IMR-90 (cell line): ENCODE data around the gene UBL5. TPM values are rescaled to one million over a fixed set of nuclear protein-coding genes. Genes with fewer than 3 reads are reported as not detected.

ENCODE experiments used
- ATAC-seq: fragments of 200-7000 bp; cut with Tn5 transposase; 2 replicates; pipeline ENCODE4 v1.9.1; 2020; ENCODE audit warnings: low read depth, mild to moderate bottlenecking, moderate library complexity
- BruUV-seq: library from RNA; stranded (reverse); fragments of 400-500 nt; replicated peaks from 2 replicates; lab custom pipeline; 2021; lab: Mats Ljungman, UMichigan
- CTCF ChIA-PET: fragments of 300-600 bp; formaldehyde crosslinking; extraction: SDS; loops from one replicate; lab custom pipeline; 2021; ENCODE audit warnings: antibody characterized with exemption; lab: Yijun Ruan, JAX
- POLR2A ChIA-PET: fragments of 300-600 bp; sonication (Branson Sonifier 250); formaldehyde crosslinking; loops from one replicate; lab custom pipeline; 2022; ENCODE audit warnings: antibody characterized with exemption; ENCODE audit not compliant: unreplicated experiment; lab: Charles Lee
- DNase-seq: peaks from one replicate; pipeline ENCODE4 v3.0.0; 2013
- H2AFZ ChIP-seq: replicated peaks from 2 replicates; pipeline ENCODE3; 2013; ENCODE audit warnings: low read length, mild to moderate bottlenecking; ENCODE audit not compliant: poor library complexity
- H2AK5ac ChIP-seq: 2 replicates; pipeline ENCODE4 v1.6.1; 2013; ENCODE audit warnings: low read depth, low read length, inconsistent platforms
- H2AK9ac ChIP-seq: replicated peaks from 2 replicates; pipeline ENCODE3; 2013; ENCODE audit warnings: mild to moderate bottlenecking, low read depth, low read length, moderate library complexity; ENCODE audit not compliant: poor library complexity
- H2BK120ac ChIP-seq: 2 replicates; pipeline ENCODE4 v1.6.1; 2013; ENCODE audit warnings: low read depth, low read length, inconsistent platforms
- H2BK15ac ChIP-seq: 3 replicates; pipeline ENCODE4 v1.6.1; 2013; ENCODE audit warnings: low read depth, low read length, inconsistent platforms
- H2BK20ac ChIP-seq: 2 replicates; pipeline ENCODE4 v1.6.1; 2013; ENCODE audit warnings: low read depth, mild to moderate bottlenecking, inconsistent platforms, low read length, moderate library complexity
- H2BK5ac ChIP-seq: 2 replicates; pipeline ENCODE4 v1.6.1; 2013; ENCODE audit warnings: mild to moderate bottlenecking, low read depth, low read length, inconsistent platforms; ENCODE audit not compliant: poor library complexity, severe bottlenecking
- H3K14ac ChIP-seq: replicated peaks from 2 replicates; pipeline ENCODE4 v1.6.1; 2013; ENCODE audit warnings: low read depth, low read length, inconsistent platforms
- H3K18ac ChIP-seq: 2 replicates; pipeline ENCODE4 v1.6.1; 2013; ENCODE audit warnings: low read depth, low read length, control low read depth
- H3K23ac ChIP-seq: 2 replicates; pipeline ENCODE4 v1.6.1; 2013; ENCODE audit warnings: low read depth, low read length, inconsistent platforms
- H3K27ac ChIP-seq: 2 replicates; pipeline ENCODE4 v1.5.1; 2013; ENCODE audit warnings: mild to moderate bottlenecking, control low read depth, low read length; ENCODE audit not compliant: insufficient read depth
- H3K27me3 ChIP-seq: 2 replicates; pipeline ENCODE4 v1.6.1; 2013; ENCODE audit warnings: low read length; ENCODE audit not compliant: control insufficient read depth, insufficient read depth
- H3K36me3 ChIP-seq: 2 replicates; pipeline ENCODE4 v1.6.1; 2013; ENCODE audit warnings: low read length, mixed read lengths; ENCODE audit not compliant: control insufficient read depth, insufficient read depth
- H3K4ac ChIP-seq: 2 replicates; pipeline ENCODE4 v1.6.1; 2013; ENCODE audit warnings: low read depth, low read length, inconsistent platforms
- H3K4me1 ChIP-seq: 2 replicates; pipeline ENCODE4 v1.6.1; 2013; ENCODE audit warnings: low read length, mixed read lengths; ENCODE audit not compliant: control insufficient read depth, insufficient read depth
- H3K4me2 ChIP-seq: 2 replicates; pipeline ENCODE4 v1.6.1; 2013; ENCODE audit warnings: low read depth, mild to moderate bottlenecking, control low read depth, low read length, moderate library complexity
- H3K4me3 ChIP-seq: 2 replicates; pipeline ENCODE4 v1.5.1; 2013; ENCODE audit warnings: low read depth, mild to moderate bottlenecking, control low read depth, low read length, moderate library complexity; ENCODE audit not compliant: insufficient read depth
- H3K56ac ChIP-seq: 2 replicates; pipeline ENCODE4 v1.6.1; 2013; ENCODE audit warnings: low read length, inconsistent platforms; ENCODE audit not compliant: insufficient read depth; ENCODE audit errors: extremely low read depth
- H3K79me1 ChIP-seq, 2 experiments: 2 replicates each; pipeline ENCODE4 v1.6.1; 2013; ENCODE audit warnings: low read length in 2 of 2, inconsistent platforms in 1 of 2, low read depth in 1 of 2
- H3K9ac ChIP-seq: 2 replicates; pipeline ENCODE4 v1.6.1; 2013; ENCODE audit warnings: low read depth, low read length, control low read depth
- H3K9me1 ChIP-seq: 2 replicates; pipeline ENCODE4 v1.6.1; 2013; ENCODE audit warnings: low read length, inconsistent platforms; ENCODE audit not compliant: insufficient read depth
- H3K9me3 ChIP-seq: 2 replicates; pipeline ENCODE4 v1.6.1; 2013; ENCODE audit warnings: low read length; ENCODE audit not compliant: control insufficient read depth, insufficient read depth
- H4K20me1 ChIP-seq: 2 replicates; pipeline ENCODE4 v1.6.1; 2013; ENCODE audit warnings: low read length, inconsistent platforms; ENCODE audit not compliant: insufficient read depth
- H4K5ac ChIP-seq: 2 replicates; pipeline ENCODE4 v1.6.1; 2013; ENCODE audit warnings: mild to moderate bottlenecking, low read depth, low read length, control low read depth
- H4K8ac ChIP-seq, 2 experiments: 2 replicates each; pipeline ENCODE4 v1.6.1; 2013; ENCODE audit warnings: low read depth in 2 of 2, low read length in 2 of 2, control low read depth in 1 of 2, inconsistent platforms in 1 of 2
- H4K91ac ChIP-seq: 2 replicates; pipeline ENCODE4 v1.6.1; 2013; ENCODE audit warnings: low read depth, low read length, inconsistent platforms; ENCODE audit not compliant: insufficient read depth
- CEBPB ChIP-seq: IDR thresholded peaks from 2 replicates; pipeline ENCODE4 v1.6.1; 2012; ENCODE audit warnings: low read depth, low read length, improper control_type of control experiment
- CHD1 ChIP-seq: IDR thresholded peaks from 2 replicates; pipeline ENCODE4 v1.6.1; 2012; ENCODE audit warnings: low read depth, low read length, improper control_type of control experiment
- CTCF ChIP-seq: conservative IDR thresholded peaks from 2 replicates; pipeline ENCODE4 v1.5.1; 2012; ENCODE audit warnings: mild to moderate bottlenecking, low read depth, low read length, improper control_type of control experiment
- FOS ChIP-seq: fragments of 150-350 bp; IDR thresholded peaks from 2 replicates; pipeline ENCODE4 v1.6.1; 2016; ENCODE audit warnings: low read depth, low read length
- MAFK ChIP-seq: IDR thresholded peaks from 2 replicates; pipeline ENCODE4 v1.6.1; 2012; ENCODE audit warnings: low read depth, low read length, improper control_type of control experiment
- MAZ ChIP-seq: IDR thresholded peaks from 2 replicates; pipeline ENCODE4 v1.6.1; 2012; ENCODE audit warnings: low read depth, mild to moderate bottlenecking, low read length, improper control_type of control experiment, moderate library complexity, borderline replicate concordance
- MXI1 ChIP-seq: IDR thresholded peaks from 2 replicates; pipeline ENCODE4 v1.6.1; 2012; ENCODE audit warnings: low read depth, mild to moderate bottlenecking, low read length, moderate library complexity, borderline replicate concordance
- POLR2A ChIP-seq: IDR thresholded peaks from 2 replicates; pipeline ENCODE4 v1.6.1; 2012; ENCODE audit warnings: mild to moderate bottlenecking, low read depth, low read length
- RAD21 ChIP-seq: IDR thresholded peaks from 2 replicates; pipeline ENCODE4 v1.6.1; 2012; ENCODE audit warnings: low read length, improper control_type of control experiment
- RCOR1 ChIP-seq: IDR thresholded peaks from 2 replicates; pipeline ENCODE4 v1.6.1; 2012; ENCODE audit warnings: mild to moderate bottlenecking, low read length, improper control_type of control experiment; ENCODE audit not compliant: insufficient replicate concordance
- RFX5 ChIP-seq: IDR thresholded peaks from 2 replicates; pipeline ENCODE4 v1.8.0; 2012; ENCODE audit warnings: low read depth, mild to moderate bottlenecking, low read length, moderate library complexity
- SMC3 ChIP-seq: fragments of 150-350 bp; IDR thresholded peaks from 2 replicates; pipeline ENCODE4 v1.6.1; 2016; ENCODE audit warnings: low read depth, mild to moderate bottlenecking, antibody characterized with exemption, low read length, moderate library complexity
- WGBS, 2 experiments: methylation state at CpG; one replicate each; pipeline versions ENCODE4 v1.1.5 to v1.1.7; 2013; ENCODE audit warnings: missing lambda C conversion rate in 2 of 2; ENCODE audit not compliant: insufficient read length in 1 of 2; ENCODE audit errors: extremely low coverage in 2 of 2; 5-methylcytosine and 5-hydroxymethylcytosine counted together
- dilution Hi-C: fragments of 300-500 bp; cut with HindIII; formaldehyde crosslinking; loops from one replicate; pipeline ENCODE4 v1.14.3; 2018; ENCODE audit warnings: low sequenced_read_pairs; ENCODE audit not compliant: unreplicated experiment
- in situ Hi-C: fragments of 300-500 bp; cut with MboI; formaldehyde crosslinking; loops from 3 replicates; pipeline ENCODE4 v1.14.3; 2019; ENCODE audit warnings: low sequenced_read_pairs, inconsistent platforms, mixed read lengths
- intact Hi-C: fragments of 100-400 bp; cut with micrococcal nuclease; formaldehyde crosslinking; loops from 2 replicates; pipeline ENCODE4 v1.10.0; 2022
- polyA plus RNA-seq, 3 experiments: library from polyadenylated mRNA; depleted of rRNA; stranded (reverse); fragments of >200 nt; gene quantifications; 2 replicates each; pipeline ENCODE4 v1.2.3, GENCODE V29; 2012; ENCODE audit warnings: low replicate concordance in 1 of 3
- total RNA-seq: library from RNA; depleted of rRNA; stranded (reverse); fragments of >200 nt; gene quantifications from 2 replicates; pipeline ENCODE4 v1.2.3, GENCODE V29; 2012
- TF ChIP-seq, protein P1 (sequence below): fragments of 150-350 bp; IDR thresholded peaks from 2 replicates; pipeline ENCODE4 v1.6.1; 2016; ENCODE audit warnings: low read depth, mild to moderate bottlenecking, low read length, moderate library complexity, borderline replicate concordance

UBL5 gene
- total and polyA plus RNA-seq, 2 of the 4 experiments (the other 2 are of a cell fraction), result 434 to 1,091 TPM

DNA sequence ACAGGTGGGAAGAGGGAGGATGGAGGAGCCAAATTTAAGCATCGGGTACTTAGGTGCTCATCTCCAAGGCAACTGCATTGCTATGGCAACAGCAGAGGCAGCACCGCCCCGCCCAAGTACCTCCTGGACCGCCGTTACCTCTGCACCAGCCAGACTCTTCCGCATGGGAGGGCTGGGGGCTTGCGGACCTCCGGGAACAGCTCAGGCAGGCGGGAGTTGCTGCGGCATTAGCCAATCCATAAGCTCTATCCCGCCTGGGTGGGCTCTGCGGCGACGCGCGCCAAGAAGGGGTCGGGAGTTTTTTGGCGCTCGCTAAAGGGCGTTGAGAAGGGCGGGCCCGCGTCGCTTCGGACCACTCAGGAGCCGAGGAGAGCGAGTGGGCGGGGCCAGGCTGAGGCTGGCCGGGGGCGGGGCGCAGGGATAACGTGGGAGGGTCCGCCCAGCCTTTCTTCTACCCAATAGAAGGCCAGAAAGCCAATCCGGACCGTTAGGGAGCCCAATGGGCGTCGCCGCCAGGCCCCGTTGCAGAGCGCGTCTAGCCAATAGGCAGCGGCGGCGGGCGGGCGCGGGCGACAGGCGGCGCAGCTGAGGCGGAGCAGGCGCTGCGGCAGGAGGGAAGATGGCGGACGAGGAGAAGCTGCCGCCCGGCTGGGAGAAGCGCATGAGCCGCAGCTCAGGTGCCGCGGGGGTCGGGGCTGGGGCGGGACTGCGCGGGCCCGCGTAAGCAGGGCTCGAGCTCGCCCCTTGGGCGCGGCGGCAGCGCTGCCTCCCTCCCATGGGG lies 7.2 kb downstream of the UBL5 start, which contains the start of gene PIN1:
PIN1 (plus strand) TSS at position 593 of the 781 bp plus-strand sequence; CDS start at position 620, 27 bp downstream.
- H3K18ac ChIP-seq, result no peak within 1 kb of the TSS
- H2BK20ac ChIP-seq, result no peak within 1 kb of the TSS
- H3K79me1 ChIP-seq, result peaks cover 21 to 64% of the 10 kb centered on the region in 2 experiments
- intact Hi-C loops, result no loop called here
- H2BK15ac ChIP-seq, result no peak within 1 kb of the TSS
- ATAC-seq (peak; percentile 98), DNase-seq (peak; percentile 97)
- H4K5ac ChIP-seq, result no peak within 1 kb of the TSS
- H3K14ac ChIP-seq, result peak within 1 kb of the TSS; percentile 71
- peak within 1 kb of the TSS; percentile 48; the same call in 1 of the 2 replicates for H3K23ac ChIP-seq
- no peaks in the 10 kb centered on the region for H3K27me3 ChIP-seq
- H3K4me3 ChIP-seq, result peak within 1 kb of the TSS; percentile 88
- peak within 1 kb of the TSS; percentile 49 for H2BK5ac ChIP-seq
- peak within 1 kb of the TSS; percentile 20 for H2AK5ac ChIP-seq
- H3K9me1 ChIP-seq, result peaks cover 10% of the 10 kb centered on the region; the same call in 1 of the 2 replicates
- H3K27ac ChIP-seq, result peak within 1 kb of the TSS; percentile 44; the same call in 1 of the 2 replicates
- BruUV-seq, result no TSS peak
- H3K4me1 ChIP-seq, result no peaks in the 10 kb centered on the region; the same call in 1 of the 2 replicates
- H3K56ac ChIP-seq, result 0 out of 2 replicates have a peak within 1 kb of the TSS, but pooled peaks have one; percentile 16
- in situ Hi-C loops, result no loop called here
- dilution Hi-C loops, result no loop called here
- peak within 1 kb of the TSS; percentile 85 for H3K4me2 ChIP-seq
- H4K91ac ChIP-seq, result peak within 1 kb of the TSS; percentile 15; the same call in 1 of the 2 replicates
- 1% methylated on average over 55 of the region's 73 CpGs; no CpG with 5 or more reads in 1 of the 2 experiments for WGBS, 2 experiments
- peak within 1 kb of the TSS in 1 of 2 experiments; percentile 77; a peak in 1 of 4 replicates for H4K8ac ChIP-seq
- ChIA-PET CTCF (interaction anchor here (0.6 kb wide), 1 partner anchor 18 kb away, joined by 3 read pairs; no protein-coding TSS in a partner anchor), POLR2A (interaction anchor here (0.6 to 0.7 kb wide), 4 partner anchors 10 to 1914 kb away, joined by 3 to 18 read pairs (median 10); no protein-coding TSS in a partner anchor)
- peaks cover 3% of the 10 kb centered on the region; the same call in 1 of the 2 replicates for H4K20me1 ChIP-seq
- H3K4ac ChIP-seq, result peak within 1 kb of the TSS; percentile 28
- no peak within 1 kb of the TSS for H2BK120ac ChIP-seq
- peak within 1 kb of the TSS; percentile 92 for H2AFZ ChIP-seq
- peak within 1 kb of the TSS; percentile 75 for H2AK9ac ChIP-seq
- H3K9me3 ChIP-seq, result no peaks in the 10 kb centered on the region
- peaks cover 12% of the 10 kb centered on the region for H3K36me3 ChIP-seq
- H3K9ac ChIP-seq, result peak within 1 kb of the TSS; percentile 53
- TF ChIP-seq CHD1 (no peak), SMC3 (no peak), MAFK (no peak), RAD21 (no peak), MXI1 (peak; percentile 72; the same call in 1 of the 2 replicates), RFX5 (no peak; the same call in 1 of the 2 replicates), RCOR1 (peak; percentile 76), CTCF (peak; percentile 82), FOS (peak; percentile 73; the same call in 1 of the 2 replicates), POLR2A (peak; percentile 46; the same call in 1 of the 2 replicates), MAZ (peak; percentile 26; the same call in 1 of the 2 replicates), CEBPB (no peak)
- TF ChIP-seq, protein P1, sequence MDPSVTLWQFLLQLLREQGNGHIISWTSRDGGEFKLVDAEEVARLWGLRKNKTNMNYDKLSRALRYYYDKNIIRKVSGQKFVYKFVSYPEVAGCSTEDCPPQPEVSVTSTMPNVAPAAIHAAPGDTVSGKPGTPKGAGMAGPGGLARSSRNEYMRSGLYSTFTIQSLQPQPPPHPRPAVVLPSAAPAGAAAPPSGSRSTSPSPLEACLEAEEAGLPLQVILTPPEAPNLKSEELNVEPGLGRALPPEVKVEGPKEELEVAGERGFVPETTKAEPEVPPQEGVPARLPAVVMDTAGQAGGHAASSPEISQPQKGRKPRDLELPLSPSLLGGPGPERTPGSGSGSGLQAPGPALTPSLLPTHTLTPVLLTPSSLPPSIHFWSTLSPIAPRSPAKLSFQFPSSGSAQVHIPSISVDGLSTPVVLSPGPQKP, result no peak
